HG02970 (cell line): ENCODE measurements around the gene GALNT9.

Experiments
- ATAC-seq: cut with Tn5 transposase; IDR thresholded peaks from one replicate; pipeline ENCODE4 v1.9.1; 2021; ENCODE audit warnings: mild to moderate bottlenecking, moderate library complexity, moderate number of reproducible peaks; ENCODE audit not compliant: unreplicated experiment, low FRiP score

Gene GALNT9

DNA sequence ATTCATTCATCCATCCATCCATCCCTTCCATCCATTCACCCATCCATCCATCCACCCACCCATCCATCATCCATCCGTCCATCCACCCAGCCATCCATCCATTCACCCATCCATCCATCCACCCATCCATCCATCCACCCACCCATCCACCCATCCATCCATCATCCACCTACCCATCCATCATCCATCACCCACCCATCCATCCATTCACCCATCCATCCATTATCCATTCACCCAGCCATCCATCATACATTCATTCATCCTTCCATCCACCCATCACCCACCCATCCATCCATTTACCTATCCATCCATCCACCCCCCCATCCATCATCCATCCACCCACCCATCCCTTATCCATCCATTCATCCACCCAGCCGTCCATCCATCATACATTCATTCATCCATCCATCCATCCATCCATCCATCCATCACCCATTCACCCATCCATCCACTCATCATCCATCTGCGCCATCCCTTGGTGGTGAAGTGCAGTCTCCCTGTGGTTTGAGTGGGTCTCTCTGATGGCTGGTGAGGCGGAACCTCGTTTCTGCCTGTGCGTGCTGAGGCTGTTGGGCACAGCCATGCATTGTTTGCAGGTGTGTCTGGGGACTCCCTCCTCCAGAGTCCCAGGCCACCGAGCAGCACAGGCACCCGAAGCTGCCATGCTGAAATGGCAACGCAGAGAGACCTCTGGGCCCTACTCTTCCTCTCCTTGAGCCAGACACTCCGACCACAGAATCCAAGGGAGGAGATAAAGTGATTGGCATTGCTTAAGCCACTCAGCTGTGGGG is 162.4 kb downstream of the GALNT9 start:
- ATAC-seq: no peak

- ATAC-seq: no peak
Measured at GRCh38 chr12:132166093-132166492, 163.3 kb downstream of the GALNT9 start.

DNA sequence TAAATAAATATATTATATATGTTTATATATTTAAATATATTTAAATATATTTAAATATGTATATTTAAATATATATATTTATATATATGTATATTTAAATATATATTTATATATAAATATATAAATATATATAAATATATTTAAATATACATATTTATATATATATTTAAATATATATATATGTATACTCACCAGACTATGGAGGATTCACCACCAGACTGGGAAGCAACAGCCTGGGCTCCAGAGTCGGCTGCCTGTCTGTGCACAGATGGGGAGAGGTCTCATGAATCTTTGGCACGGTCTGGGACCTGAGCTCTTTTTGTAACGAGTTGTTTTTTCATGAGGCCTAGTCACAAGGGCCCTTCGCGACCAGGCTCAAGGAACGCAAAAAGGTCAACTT is 163.8 kb downstream of the GALNT9 start:
- no peak for ATAC-seq

DNA sequence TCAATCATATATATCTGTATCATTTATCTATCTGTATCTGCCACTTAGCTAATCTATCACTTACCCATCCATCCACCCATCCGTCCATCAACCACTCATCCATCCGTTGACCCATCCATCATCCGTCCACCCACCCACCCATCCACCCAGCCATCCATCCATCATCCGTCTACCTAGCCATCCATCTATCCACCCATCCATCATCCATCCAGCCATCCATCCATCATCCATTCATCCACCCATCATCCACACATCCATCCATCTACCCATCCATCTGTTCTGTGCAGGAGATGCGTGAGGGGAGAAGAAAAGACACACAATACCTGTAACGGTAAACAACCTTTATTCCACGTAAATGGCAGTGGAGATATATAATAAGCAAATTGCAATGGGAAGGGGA is 165.0 kb downstream of the GALNT9 start:
- no peak for ATAC-seq

- ATAC-seq: no peak
Measured at GRCh38 chr12:132163911-132164288, 165.5 kb downstream of the GALNT9 start.

DNA sequence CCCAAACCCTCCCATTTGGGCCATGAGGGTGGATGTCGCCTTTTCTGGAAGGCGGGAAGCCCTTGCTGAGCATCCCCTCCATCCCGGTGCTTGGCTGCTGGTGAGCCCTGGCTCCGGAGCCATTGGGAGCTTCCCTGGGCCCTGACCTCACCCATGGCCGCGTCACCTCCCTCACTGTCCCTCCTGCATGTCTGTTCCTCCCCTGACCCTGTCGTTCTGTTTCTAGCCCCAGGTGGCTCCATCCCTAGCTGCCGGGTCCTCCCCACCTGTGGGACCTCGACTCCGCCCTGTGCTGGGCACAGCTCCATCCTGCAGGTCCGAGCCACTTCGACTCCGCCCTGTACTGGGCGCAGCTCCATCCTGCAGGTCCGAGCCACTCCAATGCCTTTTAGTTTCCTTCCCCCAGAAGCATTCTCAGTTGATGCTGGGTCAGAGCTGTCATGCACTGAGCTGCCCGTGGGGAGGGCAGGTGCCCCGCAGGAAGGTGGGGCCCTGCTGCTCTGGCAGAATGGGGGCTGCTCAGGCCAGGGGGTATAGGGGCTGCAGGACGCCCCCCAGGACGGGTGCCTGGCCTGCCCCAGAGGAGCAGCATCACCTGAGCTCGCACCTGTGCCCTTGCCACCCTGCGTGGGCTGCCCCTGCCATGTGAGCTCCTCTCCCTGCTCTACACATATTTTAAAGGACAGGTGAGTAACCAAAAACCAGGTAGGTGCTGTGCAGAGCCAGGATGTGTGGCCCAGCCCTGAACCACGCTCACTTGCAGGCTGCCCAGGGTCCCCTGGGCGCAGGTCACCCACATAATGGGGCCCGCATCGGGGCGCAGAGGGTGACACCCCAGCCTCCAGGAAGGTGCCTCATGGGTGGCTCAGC is 166.1 kb downstream of the GALNT9 start:
- no peak for ATAC-seq

- ATAC-seq: no peak
Measured at GRCh38 chr12:132162508-132163031, 166.8 kb downstream of the GALNT9 start.

GRCh38 chr12:132161796-132162507 is 167.4 kb downstream of the GALNT9 start:
- no peak for ATAC-seq

- ATAC-seq: no peak
Measured at GRCh38 chr12:132161036-132161781, 168.2 kb downstream of the GALNT9 start.

GRCh38 chr12:132160601-132161035 is 168.8 kb downstream of the GALNT9 start:
- no peak for ATAC-seq

DNA sequence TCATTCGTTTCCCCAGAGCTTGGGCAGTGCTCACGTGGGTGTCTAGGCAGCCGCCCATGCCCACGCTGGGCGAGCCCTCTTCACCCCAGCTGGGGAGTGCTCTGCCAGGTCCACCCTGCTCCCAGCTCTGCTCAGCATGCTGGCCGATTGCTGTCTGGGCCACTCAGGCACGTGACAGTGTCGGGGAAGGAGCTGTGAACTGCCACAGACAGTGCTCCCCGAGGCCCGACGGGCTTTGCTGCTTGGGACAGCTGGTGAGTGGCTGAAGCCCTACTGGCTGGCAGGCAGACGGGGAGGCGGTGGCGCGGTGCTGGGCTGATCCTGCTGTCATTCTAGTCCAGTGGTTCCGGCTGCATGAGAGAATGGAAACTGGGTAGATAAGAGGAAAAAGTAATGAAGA is 169.4 kb downstream of the GALNT9 start:
- no peak for ATAC-seq

GRCh38 chr12:132159555-132160003 is 169.8 kb downstream of the GALNT9 start:
- ATAC-seq: no peak

GRCh38 chr12:132158677-132159554 is 170.5 kb downstream of the GALNT9 start:
- ATAC-seq: no peak

DNA sequence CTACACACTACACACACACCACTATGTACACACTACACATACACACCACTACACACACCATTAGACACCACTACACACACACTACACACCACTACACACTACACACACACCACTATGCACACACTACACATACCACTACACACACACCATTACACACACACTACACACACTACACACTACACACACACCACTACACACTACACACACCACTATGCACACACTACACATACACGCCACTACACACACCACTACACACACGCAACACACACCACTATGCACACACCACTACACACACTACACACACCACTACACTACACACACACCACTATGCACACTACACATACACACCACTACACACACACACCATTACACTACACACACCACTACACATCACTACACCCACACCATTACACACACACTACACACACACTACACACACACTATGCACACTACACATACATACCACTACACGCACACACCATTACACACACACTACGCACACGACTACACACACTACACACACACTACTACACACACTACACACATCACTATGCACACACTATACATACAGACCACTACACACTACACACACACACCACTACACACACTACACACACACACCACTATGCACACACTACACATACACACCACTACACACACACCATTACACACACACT is 171.5 kb downstream of the GALNT9 start:
- ATAC-seq: no peak

GRCh38 chr12:132156573-132157325 is 172.6 kb downstream of the GALNT9 start:
- ATAC-seq: no peak

- ATAC-seq: no peak
Measured at GRCh38 chr12:132155771-132156572, 173.4 kb downstream of the GALNT9 start.
